Measurements from ENCODE around the gene LUC7L2.

Gene LUC7L2

DNA sequence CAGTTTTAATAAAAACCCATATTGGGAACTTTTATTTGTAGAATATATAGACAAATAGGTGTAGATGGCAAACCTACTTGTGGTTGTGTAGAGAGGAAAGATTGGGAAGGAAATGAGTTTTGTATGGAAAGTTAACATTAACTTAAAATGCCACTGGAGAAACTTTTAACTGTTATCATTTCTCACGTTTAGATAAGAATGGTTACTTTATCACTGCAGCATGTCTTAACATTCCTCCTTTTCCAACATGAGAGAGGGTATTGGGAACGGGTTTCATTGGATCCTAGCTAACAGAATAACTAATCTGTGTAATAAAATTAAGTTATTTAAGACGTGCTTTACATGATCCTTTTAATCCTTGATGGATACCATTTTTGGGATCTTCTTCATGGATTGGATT, 1.8 kb downstream of the LUC7L2 start:
- DNase-seq (ENCODE audit: low read depth) = no peak
- TF ChIP-seq MYC (IDR thresholded peaks at IDR 0.05; ENCODE audit: low read depth, low read length) (no peak), POLR2A (IDR thresholded peaks at IDR 0.05; ENCODE audit: extremely low read depth, insufficient read length) (no peak)
- TF ChIP-seq, protein P1, sequence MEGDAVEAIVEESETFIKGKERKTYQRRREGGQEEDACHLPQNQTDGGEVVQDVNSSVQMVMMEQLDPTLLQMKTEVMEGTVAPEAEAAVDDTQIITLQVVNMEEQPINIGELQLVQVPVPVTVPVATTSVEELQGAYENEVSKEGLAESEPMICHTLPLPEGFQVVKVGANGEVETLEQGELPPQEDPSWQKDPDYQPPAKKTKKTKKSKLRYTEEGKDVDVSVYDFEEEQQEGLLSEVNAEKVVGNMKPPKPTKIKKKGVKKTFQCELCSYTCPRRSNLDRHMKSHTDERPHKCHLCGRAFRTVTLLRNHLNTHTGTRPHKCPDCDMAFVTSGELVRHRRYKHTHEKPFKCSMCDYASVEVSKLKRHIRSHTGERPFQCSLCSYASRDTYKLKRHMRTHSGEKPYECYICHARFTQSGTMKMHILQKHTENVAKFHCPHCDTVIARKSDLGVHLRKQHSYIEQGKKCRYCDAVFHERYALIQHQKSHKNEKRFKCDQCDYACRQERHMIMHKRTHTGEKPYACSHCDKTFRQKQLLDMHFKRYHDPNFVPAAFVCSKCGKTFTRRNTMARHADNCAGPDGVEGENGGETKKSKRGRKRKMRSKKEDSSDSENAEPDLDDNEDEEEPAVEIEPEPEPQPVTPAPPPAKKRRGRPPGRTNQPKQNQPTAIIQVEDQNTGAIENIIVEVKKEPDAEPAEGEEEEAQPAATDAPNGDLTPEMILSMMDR (IDR thresholded peaks at IDR 0.05; ENCODE audit: low read depth, low read length) = no peak
- TF ChIP-seq, protein P2, sequence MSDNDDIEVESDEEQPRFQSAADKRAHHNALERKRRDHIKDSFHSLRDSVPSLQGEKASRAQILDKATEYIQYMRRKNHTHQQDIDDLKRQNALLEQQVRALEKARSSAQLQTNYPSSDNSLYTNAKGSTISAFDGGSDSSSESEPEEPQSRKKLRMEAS (IDR thresholded peaks at IDR 0.05; ENCODE audit: low read depth, low read length) = no peak
- peak overlapping the region; percentile 83 for H3K4me3 ChIP-seq (ENCODE audit: low read depth, low read length)

GRCh38 chr7:139362302-139362701, 2.6 kb downstream of the LUC7L2 start:
- H3K4me3 ChIP-seq (ENCODE audit: low read depth, low read length) = peak overlapping the region; percentile 83
- TF ChIP-seq MYC (IDR thresholded peaks at IDR 0.05; ENCODE audit: low read depth, low read length) = no peak
- TF ChIP-seq, protein P2 (IDR thresholded peaks at IDR 0.05; ENCODE audit: low read depth, low read length) = no peak
- no peak for TF ChIP-seq POLR2A (IDR thresholded peaks at IDR 0.05; ENCODE audit: extremely low read depth, insufficient read length)
- TF ChIP-seq, protein P1 (IDR thresholded peaks at IDR 0.05; ENCODE audit: low read depth, low read length) = no peak
- DNase-seq (ENCODE audit: low read depth) = no peak

- peak overlapping the region; percentile 83 for H3K4me3 ChIP-seq (ENCODE audit: low read depth, low read length)
- DNase-seq (ENCODE audit: low read depth) = no peak
Observed at GRCh38 chr7:139362981-139363380, 3.3 kb downstream of the LUC7L2 start.

DNA sequence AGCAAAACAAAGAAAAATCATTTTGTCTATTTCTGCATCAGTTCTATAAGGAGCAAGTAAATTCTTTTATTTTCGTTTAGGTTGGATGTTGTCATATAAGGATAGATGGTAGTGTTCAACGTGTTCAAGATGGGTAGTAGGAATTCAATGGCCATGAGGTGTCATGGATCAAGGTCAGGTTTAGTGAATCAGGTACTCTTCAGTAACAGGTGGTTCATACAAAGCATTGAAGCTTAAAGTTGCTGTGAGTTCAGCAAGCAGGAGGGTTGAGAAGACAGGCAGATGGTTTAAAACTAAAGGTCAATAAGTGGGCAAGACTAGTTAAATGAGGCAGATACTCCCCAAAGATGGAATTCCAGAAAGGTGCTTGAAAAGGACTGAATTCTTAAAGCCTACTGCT, 5.6 kb downstream of the LUC7L2 start:
- no peak for DNase-seq (ENCODE audit: low read depth)
- TF ChIP-seq MYC (IDR thresholded peaks at IDR 0.05; ENCODE audit: low read depth, low read length) (no peak), POLR2A (IDR thresholded peaks at IDR 0.05; ENCODE audit: extremely low read depth, insufficient read length) (no peak)
- TF ChIP-seq, protein P1 (IDR thresholded peaks at IDR 0.05; ENCODE audit: low read depth, low read length) = no peak
- TF ChIP-seq, protein P2 (IDR thresholded peaks at IDR 0.05; ENCODE audit: low read depth, low read length) = no peak
- H3K4me3 ChIP-seq (ENCODE audit: low read depth, low read length) = peak overlapping the region; percentile 4

More at GRCh38 chr7:139362981-139363380, 3.3 kb downstream of the LUC7L2 start:
- TF ChIP-seq, protein P2 (IDR thresholded peaks at IDR 0.05; ENCODE audit: low read depth, low read length) = no peak
- TF ChIP-seq POLR2A (IDR thresholded peaks at IDR 0.05; ENCODE audit: extremely low read depth, insufficient read length) (no peak), MYC (IDR thresholded peaks at IDR 0.05; ENCODE audit: low read depth, low read length) (no peak)
- TF ChIP-seq, protein P1 (IDR thresholded peaks at IDR 0.05; ENCODE audit: low read depth, low read length) = no peak

- H3K4me3 ChIP-seq (ENCODE audit: low read depth, low read length) = no peak overlapping the region
- DNase-seq (ENCODE audit: low read depth) = peak; percentile 26
- TF ChIP-seq, protein P1 (IDR thresholded peaks at IDR 0.05; ENCODE audit: low read depth, low read length) = no peak
- TF ChIP-seq POLR2A (IDR thresholded peaks at IDR 0.05; ENCODE audit: extremely low read depth, insufficient read length) (no peak), MYC (IDR thresholded peaks at IDR 0.05; ENCODE audit: low read depth, low read length) (no peak)
- TF ChIP-seq, protein P2 (IDR thresholded peaks at IDR 0.05; ENCODE audit: low read depth, low read length) = no peak
Observed at GRCh38 chr7:139366400-139366799, 6.7 kb downstream of the LUC7L2 start.
